ENCODE measurements around the gene MRPL16.

DNA sequence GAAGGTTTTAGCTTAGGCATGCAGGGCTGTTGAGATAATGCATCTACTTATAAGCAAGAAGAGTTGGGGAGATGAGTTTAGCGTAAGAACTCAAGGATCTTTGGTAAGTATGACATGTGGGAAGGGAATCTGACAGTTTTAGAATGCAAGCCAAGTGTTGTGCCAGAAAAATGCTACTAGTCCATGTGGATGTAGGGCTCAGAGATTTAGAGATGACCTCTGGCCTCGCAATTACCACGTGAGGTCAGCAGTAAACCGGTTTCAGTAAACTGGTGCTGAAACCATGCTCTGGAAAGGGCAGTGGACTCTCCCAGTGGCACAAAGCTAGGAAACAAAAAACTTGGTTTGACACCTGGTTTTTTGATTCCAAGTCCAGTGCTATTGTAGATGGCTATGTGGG is 18.9 kb downstream of the MRPL16 start:
- TF ChIP-seq, protein P1, sequence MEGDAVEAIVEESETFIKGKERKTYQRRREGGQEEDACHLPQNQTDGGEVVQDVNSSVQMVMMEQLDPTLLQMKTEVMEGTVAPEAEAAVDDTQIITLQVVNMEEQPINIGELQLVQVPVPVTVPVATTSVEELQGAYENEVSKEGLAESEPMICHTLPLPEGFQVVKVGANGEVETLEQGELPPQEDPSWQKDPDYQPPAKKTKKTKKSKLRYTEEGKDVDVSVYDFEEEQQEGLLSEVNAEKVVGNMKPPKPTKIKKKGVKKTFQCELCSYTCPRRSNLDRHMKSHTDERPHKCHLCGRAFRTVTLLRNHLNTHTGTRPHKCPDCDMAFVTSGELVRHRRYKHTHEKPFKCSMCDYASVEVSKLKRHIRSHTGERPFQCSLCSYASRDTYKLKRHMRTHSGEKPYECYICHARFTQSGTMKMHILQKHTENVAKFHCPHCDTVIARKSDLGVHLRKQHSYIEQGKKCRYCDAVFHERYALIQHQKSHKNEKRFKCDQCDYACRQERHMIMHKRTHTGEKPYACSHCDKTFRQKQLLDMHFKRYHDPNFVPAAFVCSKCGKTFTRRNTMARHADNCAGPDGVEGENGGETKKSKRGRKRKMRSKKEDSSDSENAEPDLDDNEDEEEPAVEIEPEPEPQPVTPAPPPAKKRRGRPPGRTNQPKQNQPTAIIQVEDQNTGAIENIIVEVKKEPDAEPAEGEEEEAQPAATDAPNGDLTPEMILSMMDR (IDR thresholded peaks at IDR 0.05), result no peak
- no peak for TF ChIP-seq POLR2A (IDR thresholded peaks at IDR 0.05)
